HCT116 (cell line): ENCODE results near the gene SELENOH. TPM values are rescaled to one million over a fixed set of nuclear protein-coding genes. Genes with fewer than 3 reads are reported as not detected.

Experiments used
- ATAC-seq: fragments of 200-7000 bp; cut with Tn5 transposase; 2 replicates; pipeline ENCODE4 v1.9.1; 2020; ENCODE audit warnings: mild to moderate bottlenecking, moderate library complexity
- BruUV-seq: library from RNA; stranded (reverse); fragments of 400-500 nt; replicated peaks from 2 replicates; lab custom pipeline; 2021; lab: Mats Ljungman, UMichigan
- CTCF ChIA-PET: fragments of 300-600 bp; sonication (Branson Sonifier 250); formaldehyde crosslinking; loops from one replicate; lab custom pipeline; 2021; ENCODE audit warnings: antibody characterized with exemption; lab: Charles Lee
- POLR2A ChIA-PET: fragments of 300-600, 350-600 bp; sonication (Branson Sonifier 250); formaldehyde crosslinking; loops from one replicate; lab custom pipeline; 2021; ENCODE audit warnings: antibody characterized with exemption; lab: Charles Lee
- RAD21 ChIA-PET, 2 experiments: fragments of 300-600 bp; sonication (Branson Sonifier 250); formaldehyde crosslinking; loops; one replicate each; lab custom pipeline; 2023; ENCODE audit warnings: low total read pairs in 2 of 2; ENCODE audit not compliant: uncharacterized antibody in 2 of 2, unreplicated experiment in 2 of 2, low non-redundant PET in 1 of 2; lab: Charles Lee
- DNase-seq: peaks from one replicate; pipeline ENCODE4 v3.0.0-alpha.2; 2010; ENCODE audit warnings: low read depth, low spot score
- H2AFZ ChIP-seq: fragments of 200-600 bp; shearing (Covaris generic), sonication (generic); 2 replicates; pipeline ENCODE4 v1.6.1; 2017; ENCODE audit warnings: low read depth, mixed run types, mixed read lengths, antibody characterized with exemption, low read length; ENCODE audit not compliant: poor library complexity, severe bottlenecking
- H3K27ac ChIP-seq: 2 replicates; pipeline ENCODE4 v1.5.1; 2012; ENCODE audit warnings: low read depth, low read length
- H3K27me3 ChIP-seq: fragments of 200-600 bp; sonication (generic); 2 replicates; pipeline ENCODE4 v1.6.1; 2016; ENCODE audit warnings: mixed run types, low read length, mixed read lengths; ENCODE audit not compliant: insufficient read depth
- H3K36me3 ChIP-seq, 2 experiments: fragments of 200-500 bp in 1 of 2; fragments of 200-600 bp in 1 of 2; sonication (Bioruptor generic) in 1 of 2; sonication (generic) in 1 of 2; 2 replicates each; pipeline versions ENCODE4 v1.5.1 to v1.6.1; 2014 to 2016; ENCODE audit warnings: low read length in 2 of 2, inconsistent platforms in 1 of 2, mixed read lengths in 1 of 2, mixed run types in 1 of 2; ENCODE audit not compliant: insufficient read depth in 2 of 2, control insufficient read depth in 1 of 2
- H3K4me1 ChIP-seq, 2 experiments: fragments of 200-600 bp in 1 of 2; sonication (generic) in 1 of 2; 2 replicates each; pipeline versions ENCODE4 v1.5.1 to v1.6.1; 2012 to 2017; ENCODE audit warnings: low read length in 2 of 2, inconsistent platforms in 1 of 2, mild to moderate bottlenecking in 1 of 2, mixed read lengths in 1 of 2, mixed run types in 1 of 2, moderate library complexity in 1 of 2; ENCODE audit not compliant: insufficient read depth in 2 of 2, control insufficient read depth in 1 of 2
- H3K4me2 ChIP-seq: fragments of 200-600 bp; sonication (generic); 2 replicates; pipeline ENCODE4 v1.6.1; 2017; ENCODE audit warnings: mixed run types, low read length, mixed read lengths
- H3K4me3 ChIP-seq, 2 experiments: fragments of 200-600 bp in 1 of 2; sonication (generic) in 1 of 2; replicated peaks in 1 of 2; 2 replicates each; pipeline ENCODE4 v1.5.1; 2011 to 2016; ENCODE audit warnings: low read length in 2 of 2, control low read depth in 1 of 2, low read depth in 1 of 2, mild to moderate bottlenecking in 1 of 2, mixed read lengths in 1 of 2, mixed run types in 1 of 2
- H3K79me2 ChIP-seq: fragments of 200-600 bp; sonication (generic); 2 replicates; pipeline ENCODE4 v1.6.1; 2017; ENCODE audit warnings: mild to moderate bottlenecking, mixed run types, low read length, moderate library complexity, mixed read lengths; ENCODE audit not compliant: insufficient read depth
- H3K9ac ChIP-seq: fragments of 200-600 bp; sonication (generic); 2 replicates; pipeline ENCODE4 v1.6.1; 2016; ENCODE audit warnings: low read length, mixed read lengths
- H3K9me2 ChIP-seq: fragments of 200-600 bp; sonication (generic), shearing (Covaris generic); 2 replicates; pipeline ENCODE4 v1.6.1; 2017; ENCODE audit warnings: mixed run types, mild to moderate bottlenecking, moderate library complexity; ENCODE audit not compliant: insufficient read depth
- H3K9me3 ChIP-seq, 2 experiments: fragments of 200-500 bp in 1 of 2; fragments of 200-600 bp in 1 of 2; sonication (Bioruptor generic) in 1 of 2; sonication (generic) in 1 of 2; 2 replicates each; pipeline ENCODE4 v1.6.1; 2014 to 2017; ENCODE audit warnings: low read length in 2 of 2, mixed read lengths in 2 of 2, inconsistent platforms in 1 of 2, low read depth in 1 of 2, mild to moderate bottlenecking in 1 of 2, mixed run types in 1 of 2, moderate library complexity in 1 of 2; ENCODE audit not compliant: control insufficient read depth in 1 of 2, insufficient read depth in 1 of 2
- H4K20me1 ChIP-seq: fragments of 200-600 bp; sonication (generic), shearing (Covaris generic); 2 replicates; pipeline ENCODE4 v1.6.1; 2017; ENCODE audit warnings: mixed run types, mild to moderate bottlenecking, moderate library complexity; ENCODE audit not compliant: insufficient read depth
- CEBPB ChIP-seq: IDR thresholded peaks from 2 replicates; pipeline ENCODE4 v1.6.1; 2012; ENCODE audit warnings: low read depth
- CTCF ChIP-seq, 3 experiments: fragments of 200-600 bp in 1 of 3; sonication (generic) in 1 of 3; IDR thresholded peaks in 2 of 3; conservative IDR thresholded peaks in 1 of 3; 2 replicates each; pipeline ENCODE4 v1.5.1; 2012 to 2017; ENCODE audit warnings: low read depth in 2 of 3, low read length in 2 of 3, antibody characterized with exemption in 1 of 3, borderline replicate concordance in 1 of 3, control low read depth in 1 of 3, mild to moderate bottlenecking in 1 of 3, mixed read lengths in 1 of 3, mixed run types in 1 of 3, moderate library complexity in 1 of 3; ENCODE audit not compliant: insufficient read depth in 1 of 3
- ELF1 ChIP-seq: IDR thresholded peaks from 2 replicates; pipeline ENCODE4 v1.6.1; 2012; ENCODE audit warnings: low read depth, borderline replicate concordance
- EZH2 ChIP-seq: fragments of 200-600 bp; sonication (generic); IDR thresholded peaks from 2 replicates; pipeline ENCODE4 v1.6.1; 2017; ENCODE audit warnings: antibody characterized with exemption, mixed run types
- EZH2phosphoT487 ChIP-seq: fragments of 200-600 bp; IDR thresholded peaks from 2 replicates; pipeline ENCODE4 v1.6.1; 2018; ENCODE audit warnings: antibody characterized with exemption, borderline replicate concordance
- JUND ChIP-seq: IDR thresholded peaks from 2 replicates; pipeline ENCODE4 v1.6.1; 2012
- POLR2A ChIP-seq: IDR thresholded peaks from 2 replicates; pipeline ENCODE4 v1.7.0; 2011; ENCODE audit warnings: borderline replicate concordance; ENCODE audit not compliant: insufficient read depth, insufficient read length; ENCODE audit errors: extremely low read depth
- POLR2AphosphoS5 ChIP-seq: IDR thresholded peaks from 2 replicates; pipeline ENCODE4 v1.6.1; 2011; ENCODE audit warnings: mild to moderate bottlenecking, low read depth, low read length, moderate library complexity
- RAD21 ChIP-seq: IDR thresholded peaks from 2 replicates; pipeline ENCODE4 v1.6.1; 2012; ENCODE audit warnings: low read depth, mild to moderate bottlenecking
- SIN3A ChIP-seq: IDR thresholded peaks from 2 replicates; pipeline ENCODE4 v1.6.1; 2012; ENCODE audit warnings: low read depth
- SP1 ChIP-seq: IDR thresholded peaks from 2 replicates; pipeline ENCODE4 v1.6.1; 2012; ENCODE audit warnings: low read depth
- ZFX ChIP-seq: fragments of 450-650 bp; IDR thresholded peaks from 2 replicates; pipeline ENCODE4 v1.6.1; 2017
- intact Hi-C: fragments of 100-400 bp; cut with micrococcal nuclease; formaldehyde crosslinking; loops from 2 replicates; pipeline ENCODE4 v1.10.0; 2022
- total RNA-seq: library from RNA; stranded (reverse); gene quantifications from one replicate; pipeline ENCODE4 v1.2.1, GENCODE V29; 2021; ENCODE audit not compliant: unreplicated experiment
- TF ChIP-seq, protein P1 (sequence below): IDR thresholded peaks from 2 replicates; pipeline ENCODE4 v1.6.1; 2012
- TF ChIP-seq, protein P2 (sequence below): IDR thresholded peaks from 2 replicates; pipeline ENCODE4 v1.6.1; 2012

Gene SELENOH
- total RNA-seq, 1 experiment from 2014 or later: 194 TPM

DNA sequence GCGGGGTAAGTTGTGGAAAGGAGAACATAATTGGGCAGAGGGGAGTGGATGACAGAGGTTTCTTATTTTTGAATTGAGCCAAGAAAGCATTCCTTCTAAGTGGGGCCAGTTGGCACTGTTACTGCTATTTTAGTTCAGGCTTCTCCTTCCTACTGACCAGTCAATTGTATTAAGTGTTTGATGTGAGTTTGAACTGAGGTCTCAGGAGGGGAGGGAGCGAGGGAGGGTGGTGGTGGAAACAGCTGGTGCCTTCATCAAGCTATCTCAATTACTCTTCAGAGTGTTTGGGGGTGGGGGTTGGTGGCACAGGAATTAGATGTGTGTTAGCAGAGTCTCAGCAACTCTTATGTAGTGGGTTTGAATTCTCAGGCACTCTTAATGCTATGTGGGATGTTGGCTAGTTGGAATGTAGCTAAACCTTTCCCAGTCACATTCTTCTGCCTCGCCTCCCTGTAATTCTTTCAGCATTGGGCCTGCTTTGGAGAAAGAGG, 34.8 kb downstream of the SELENOH start:
- H3K4me3 ChIP-seq: no peak overlapping the region
- DNase-seq (no peak), ATAC-seq (no peak)
- ChIA-PET POLR2A (interaction anchor here (1.0 kb wide), 1 partner anchor 14 kb away, joined by 5 read pairs; the partner anchor contains the start of gene CTNND1), RAD21 (no interaction called here), CTCF (no interaction called here)
- peaks cover 94 to 98% of the 10 kb centered on the region in 2 experiments for H3K4me1 ChIP-seq
- H3K36me3 ChIP-seq: no peaks in the 10 kb centered on the region
- H4K20me1 ChIP-seq: peaks cover 4% of the 10 kb centered on the region; the same call in 1 of the 2 replicates
- TF ChIP-seq SIN3A (0 out of 2 replicates have a peak, but pooled peaks have one; percentile 16), EZH2phosphoT487 (no peak)
- TF ChIP-seq, protein P1, sequence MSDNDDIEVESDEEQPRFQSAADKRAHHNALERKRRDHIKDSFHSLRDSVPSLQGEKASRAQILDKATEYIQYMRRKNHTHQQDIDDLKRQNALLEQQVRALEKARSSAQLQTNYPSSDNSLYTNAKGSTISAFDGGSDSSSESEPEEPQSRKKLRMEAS: 0 out of 2 replicates have a peak, but pooled peaks have one; percentile 14
- H3K27me3 ChIP-seq: no peaks in the 10 kb centered on the region
- no TSS peak for BruUV-seq
- H2AFZ ChIP-seq: no peak overlapping the region
- intact Hi-C loops: no loop called here
- H3K9ac ChIP-seq: peak overlapping the region; percentile 69
- peaks cover 100% of the 10 kb centered on the region for H3K79me2 ChIP-seq
- peak overlapping the region; percentile 72 for H3K4me2 ChIP-seq
- no peaks in the 10 kb centered on the region for H3K9me2 ChIP-seq
- no peaks in the 10 kb centered on the region for H3K9me3 ChIP-seq
- peak overlapping the region; percentile 89 for H3K27ac ChIP-seq

- ChIA-PET POLR2A (interaction anchor here (1.0 kb wide), 1 partner anchor 15 kb away, joined by 5 read pairs; the partner anchor contains the start of gene CTNND1), RAD21 (no interaction called here), CTCF (interaction anchor here (3.0 to 4.5 kb wide), 2 partner anchors 24 to 25 kb away, joined by 12 to 30 read pairs; partner anchors contain the start of gene BTBD18)
- Histone ChIP-seq H3K9ac (peak overlapping the region; percentile 69), H3K9me2 (no peaks in the 10 kb centered on the region), H3K4me3 (0 out of 4 replicates have a peak overlapping the region, but pooled peaks of 1 of the 2 experiments have one; percentile 49), H3K27me3 (no peaks in the 10 kb centered on the region), H3K9me3 (no peaks in the 10 kb centered on the region), H3K4me2 (peak overlapping the region; percentile 72), H2AFZ (no peak overlapping the region), H3K36me3 (no peaks in the 10 kb centered on the region), H4K20me1 (peaks cover 4% of the 10 kb centered on the region; the same call in 1 of the 2 replicates), H3K27ac (peak overlapping the region; percentile 89), H3K79me2 (peaks cover 100% of the 10 kb centered on the region), H3K4me1 (peaks cover 91 to 98% of the 10 kb centered on the region in 2 experiments)
- no TSS peak for BruUV-seq
- intact Hi-C loops: no loop called here
- DNase-seq (no peak), ATAC-seq (no peak)
- TF ChIP-seq, protein P2, sequence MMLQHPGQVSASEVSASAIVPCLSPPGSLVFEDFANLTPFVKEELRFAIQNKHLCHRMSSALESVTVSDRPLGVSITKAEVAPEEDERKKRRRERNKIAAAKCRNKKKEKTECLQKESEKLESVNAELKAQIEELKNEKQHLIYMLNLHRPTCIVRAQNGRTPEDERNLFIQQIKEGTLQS: no peak
- TF ChIP-seq CEBPB (no peak), EZH2 (no peak), CTCF (IDR thresholded peaks at IDR 0.05 in 2 of 3, conservative IDR thresholded peaks at IDR 0.05 in 1 of 3; ENCODE audit: borderline replicate concordance in 1 of 3, insufficient read depth in 1 of 3, low read depth in 2 of 3, low read length in 2 of 3) (no peak), POLR2AphosphoS5 (no peak), EZH2phosphoT487 (no peak), ELF1 (no peak), RAD21 (no peak), POLR2A (no peak), ZFX (no peak), JUND (no peak), SIN3A (no peak), SP1 (no peak)
- TF ChIP-seq, protein P1: no peak
Observed at GRCh38 chr11:57776577-57777210, 35.4 kb downstream of the SELENOH start.
